ENCODE data around the gene PTGIS.
"Not testable (repeated sequence)": the region's sequence is repeated elsewhere in the genome, so short reads cannot be mapped to it uniquely, and the experiment has no call there.

PTGIS gene

GRCh38 chr20:49579874-49580812 lies 12.2 kb upstream of the PTGIS start:
- DNase-seq (ENCODE audit: low read depth in 2 of 3, low spot score in 1 of 3) = no peak

- no peak for DNase-seq (ENCODE audit: low read depth in 2 of 3, low spot score in 1 of 3)
Observed at GRCh38 chr20:49579195-49579594, 11.3 kb upstream of the PTGIS start.

GRCh38 chr20:49578436-49578835 lies 10.5 kb upstream of the PTGIS start:
- no peak for DNase-seq (ENCODE audit: low read depth in 2 of 3, low spot score in 1 of 3)

GRCh38 chr20:49575551-49576060 lies 7.7 kb upstream of the PTGIS start:
- no peak for DNase-seq (ENCODE audit: low read depth in 2 of 3, low spot score in 1 of 3)

GRCh38 chr20:49573900-49574416 lies 6.0 kb upstream of the PTGIS start:
- DNase-seq (ENCODE audit: low read depth in 2 of 3, low spot score in 1 of 3) = no peak

- no peak for DNase-seq (ENCODE audit: low read depth in 2 of 3, low spot score in 1 of 3)
Observed at GRCh38 chr20:49572857-49573256, 4.9 kb upstream of the PTGIS start.

GRCh38 chr20:49571553-49571835 lies 3.6 kb upstream of the PTGIS start:
- DNase-seq (ENCODE audit: low read depth in 2 of 3, low spot score in 1 of 3) = no peak

GRCh38 chr20:49570828-49571552 lies 3.1 kb upstream of the PTGIS start:
- no peak for DNase-seq (ENCODE audit: low read depth in 2 of 3, low spot score in 1 of 3)

- DNase-seq (ENCODE audit: low read depth in 2 of 3, low spot score in 1 of 3) = no peak
Observed at GRCh38 chr20:49570161-49570827, 2.4 kb upstream of the PTGIS start.

GRCh38 chr20:49569411-49570115 lies 1.6 kb upstream of the PTGIS start:
- no peak for DNase-seq (ENCODE audit: low read depth in 2 of 3, low spot score in 1 of 3)

GRCh38 chr20:49568278-49569151 lies 578 bp upstream of the PTGIS start:
- no peak for DNase-seq (ENCODE audit: low read depth in 2 of 3, low spot score in 1 of 3)

GRCh38 chr20:49566401-49567364 lies 1.3 kb downstream of the PTGIS start:
- no peak for DNase-seq (ENCODE audit: low read depth in 2 of 3, low spot score in 1 of 3)

- not testable (repeated sequence) for DNase-seq (ENCODE audit: low read depth in 2 of 3, low spot score in 1 of 3)
Observed at GRCh38 chr20:49564991-49565390, 2.9 kb downstream of the PTGIS start.

- DNase-seq (ENCODE audit: low read depth in 2 of 3, low spot score in 1 of 3) = no peak
Observed at GRCh38 chr20:49563015-49563980, 4.6 kb downstream of the PTGIS start.

GRCh38 chr20:49562311-49563014 lies 5.5 kb downstream of the PTGIS start:
- no peak for DNase-seq (ENCODE audit: low read depth in 2 of 3, low spot score in 1 of 3)

- no peak for DNase-seq (ENCODE audit: low read depth in 2 of 3, low spot score in 1 of 3)
Observed at GRCh38 chr20:49561806-49562205, 6.1 kb downstream of the PTGIS start.

- DNase-seq (ENCODE audit: low read depth in 2 of 3, low spot score in 1 of 3) = no peak
Observed at GRCh38 chr20:49561256-49561655, 6.7 kb downstream of the PTGIS start.
